Measurements from ENCODE around the gene TMEM17. TPM values are rescaled to one million over a fixed set of nuclear protein-coding genes. Genes with fewer than 3 reads are reported as not detected.

Gene TMEM17
- total and polyA plus RNA-seq, 9 of the 15 experiments (the other 6 are each of a cell fraction or from before 2014, with no cell fraction given), result 0.58 to 2.2 (median 1.2) TPM

DNA sequence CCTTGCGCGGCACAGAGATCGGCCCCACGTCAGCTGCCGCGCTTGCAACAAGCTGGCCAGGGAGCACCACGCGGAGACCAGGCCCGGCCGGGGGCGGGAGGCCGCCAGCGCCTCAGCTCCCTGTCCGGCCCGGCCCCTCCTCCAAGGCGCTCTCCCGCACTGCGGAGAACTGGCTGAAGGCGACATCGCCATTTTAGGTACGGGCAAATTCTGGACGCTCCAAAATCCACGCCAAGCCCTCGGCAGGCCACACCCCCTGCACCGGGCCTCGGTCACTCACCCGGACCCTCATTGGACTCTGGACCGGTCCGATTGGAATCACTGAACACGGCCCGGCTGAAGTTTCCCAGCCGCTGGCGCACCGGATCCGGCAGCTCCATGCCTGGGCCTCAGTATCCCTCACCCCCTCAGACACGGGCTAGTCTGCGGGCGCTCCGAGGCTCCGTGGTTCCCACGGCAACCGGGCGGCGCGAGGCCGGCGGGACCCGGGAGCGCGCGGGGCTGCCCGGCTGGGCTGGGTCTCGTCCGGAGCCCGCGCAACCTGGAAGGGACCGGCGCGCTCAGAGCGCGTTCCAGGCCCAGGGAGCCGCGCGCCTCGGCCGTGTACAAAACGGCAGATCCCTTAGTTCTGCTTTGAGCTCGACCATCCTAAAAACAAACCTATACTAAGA is at the start of gene TMEM17 (continued):
- TF ChIP-seq STAT5A (IDR thresholded peaks at IDR 0.05; ENCODE audit: borderline replicate concordance, low read length) (no peak; the same call in 1 of the 2 replicates), NCOA2 (IDR thresholded peaks at IDR 0.05; ENCODE audit: partially characterized antibody in 2 of 2) (no peak), HDAC3 (IDR thresholded peaks at IDR 0.05; ENCODE audit: borderline replicate concordance, partially characterized antibody) (no peak), MYBL2 (IDR thresholded peaks at IDR 0.05; ENCODE audit: low read depth) (no peak), MYBL2 (CRISPR knock-in tag; IDR thresholded peaks at IDR 0.05; ENCODE audit: borderline replicate concordance) (no peak), TAF7 (tag; IDR thresholded peaks at IDR 0.05) (no peak), ELF2 (CRISPR knock-in tag; IDR thresholded peaks at IDR 0.05) (no peak), SMAD2 (IDR thresholded peaks at IDR 0.05; ENCODE audit: low read depth, low read length) (no peak), SREBF1 (IDR thresholded peaks at IDR 0.05; ENCODE audit: borderline replicate concordance, low read depth, low read length) (no peak), HNRNPUL1 (IDR thresholded peaks at IDR 0.05; ENCODE audit: low read length) (no peak), STAT5B (CRISPR knock-in tag; IDR thresholded peaks at IDR 0.05) (no peak), TSC22D4 (tag; IDR thresholded peaks at IDR 0.05) (no peak), ZNF586 (CRISPR knock-in tag; conservative IDR thresholded peaks at IDR 0.05) (no peak)
- TF ChIP-seq, protein P1, sequence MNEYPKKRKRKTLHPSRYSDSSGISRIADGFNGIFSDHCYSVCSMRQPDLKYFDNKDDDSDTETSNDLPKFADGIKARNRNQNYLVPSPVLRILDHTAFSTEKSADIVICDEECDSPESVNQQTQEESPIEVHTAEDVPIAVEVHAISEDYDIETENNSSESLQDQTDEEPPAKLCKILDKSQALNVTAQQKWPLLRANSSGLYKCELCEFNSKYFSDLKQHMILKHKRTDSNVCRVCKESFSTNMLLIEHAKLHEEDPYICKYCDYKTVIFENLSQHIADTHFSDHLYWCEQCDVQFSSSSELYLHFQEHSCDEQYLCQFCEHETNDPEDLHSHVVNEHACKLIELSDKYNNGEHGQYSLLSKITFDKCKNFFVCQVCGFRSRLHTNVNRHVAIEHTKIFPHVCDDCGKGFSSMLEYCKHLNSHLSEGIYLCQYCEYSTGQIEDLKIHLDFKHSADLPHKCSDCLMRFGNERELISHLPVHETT (CRISPR knock-in tag; conservative IDR thresholded peaks at IDR 0.05 in 1 of 2, IDR thresholded peaks at IDR 0.05 in 1 of 2), result peak in 1 of 2 experiments; percentile 59; a peak in 1 of 4 replicates
- TF ChIP-seq, protein P2, sequence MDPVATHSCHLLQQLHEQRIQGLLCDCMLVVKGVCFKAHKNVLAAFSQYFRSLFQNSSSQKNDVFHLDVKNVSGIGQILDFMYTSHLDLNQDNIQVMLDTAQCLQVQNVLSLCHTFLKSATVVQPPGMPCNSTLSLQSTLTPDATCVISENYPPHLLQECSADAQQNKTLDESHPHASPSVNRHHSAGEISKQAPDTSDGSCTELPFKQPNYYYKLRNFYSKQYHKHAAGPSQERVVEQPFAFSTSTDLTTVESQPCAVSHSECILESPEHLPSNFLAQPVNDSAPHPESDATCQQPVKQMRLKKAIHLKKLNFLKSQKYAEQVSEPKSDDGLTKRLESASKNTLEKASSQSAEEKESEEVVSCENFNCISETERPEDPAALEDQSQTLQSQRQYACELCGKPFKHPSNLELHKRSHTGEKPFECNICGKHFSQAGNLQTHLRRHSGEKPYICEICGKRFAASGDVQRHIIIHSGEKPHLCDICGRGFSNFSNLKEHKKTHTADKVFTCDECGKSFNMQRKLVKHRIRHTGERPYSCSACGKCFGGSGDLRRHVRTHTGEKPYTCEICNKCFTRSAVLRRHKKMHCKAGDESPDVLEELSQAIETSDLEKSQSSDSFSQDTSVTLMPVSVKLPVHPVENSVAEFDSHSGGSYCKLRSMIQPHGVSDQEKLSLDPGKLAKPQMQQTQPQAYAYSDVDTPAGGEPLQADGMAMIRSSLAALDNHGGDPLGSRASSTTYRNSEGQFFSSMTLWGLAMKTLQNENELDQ (CRISPR knock-in tag; IDR thresholded peaks at IDR 0.05; ENCODE audit: borderline replicate concordance), result no peak
- TF ChIP-seq, protein P3, sequence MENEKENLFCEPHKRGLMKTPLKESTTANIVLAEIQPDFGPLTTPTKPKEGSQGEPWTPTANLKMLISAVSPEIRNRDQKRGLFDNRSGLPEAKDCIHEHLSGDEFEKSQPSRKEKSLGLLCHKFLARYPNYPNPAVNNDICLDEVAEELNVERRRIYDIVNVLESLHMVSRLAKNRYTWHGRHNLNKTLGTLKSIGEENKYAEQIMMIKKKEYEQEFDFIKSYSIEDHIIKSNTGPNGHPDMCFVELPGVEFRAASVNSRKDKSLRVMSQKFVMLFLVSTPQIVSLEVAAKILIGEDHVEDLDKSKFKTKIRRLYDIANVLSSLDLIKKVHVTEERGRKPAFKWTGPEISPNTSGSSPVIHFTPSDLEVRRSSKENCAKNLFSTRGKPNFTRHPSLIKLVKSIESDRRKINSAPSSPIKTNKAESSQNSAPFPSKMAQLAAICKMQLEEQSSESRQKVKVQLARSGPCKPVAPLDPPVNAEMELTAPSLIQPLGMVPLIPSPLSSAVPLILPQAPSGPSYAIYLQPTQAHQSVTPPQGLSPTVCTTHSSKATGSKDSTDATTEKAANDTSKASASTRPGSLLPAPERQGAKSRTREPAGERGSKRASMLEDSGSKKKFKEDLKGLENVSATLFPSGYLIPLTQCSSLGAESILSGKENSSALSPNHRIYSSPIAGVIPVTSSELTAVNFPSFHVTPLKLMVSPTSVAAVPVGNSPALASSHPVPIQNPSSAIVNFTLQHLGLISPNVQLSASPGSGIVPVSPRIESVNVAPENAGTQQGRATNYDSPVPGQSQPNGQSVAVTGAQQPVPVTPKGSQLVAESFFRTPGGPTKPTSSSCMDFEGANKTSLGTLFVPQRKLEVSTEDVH (IDR thresholded peaks at IDR 0.05; ENCODE audit: low read depth, partially characterized antibody), result no peak
- TF ChIP-seq, protein P4, sequence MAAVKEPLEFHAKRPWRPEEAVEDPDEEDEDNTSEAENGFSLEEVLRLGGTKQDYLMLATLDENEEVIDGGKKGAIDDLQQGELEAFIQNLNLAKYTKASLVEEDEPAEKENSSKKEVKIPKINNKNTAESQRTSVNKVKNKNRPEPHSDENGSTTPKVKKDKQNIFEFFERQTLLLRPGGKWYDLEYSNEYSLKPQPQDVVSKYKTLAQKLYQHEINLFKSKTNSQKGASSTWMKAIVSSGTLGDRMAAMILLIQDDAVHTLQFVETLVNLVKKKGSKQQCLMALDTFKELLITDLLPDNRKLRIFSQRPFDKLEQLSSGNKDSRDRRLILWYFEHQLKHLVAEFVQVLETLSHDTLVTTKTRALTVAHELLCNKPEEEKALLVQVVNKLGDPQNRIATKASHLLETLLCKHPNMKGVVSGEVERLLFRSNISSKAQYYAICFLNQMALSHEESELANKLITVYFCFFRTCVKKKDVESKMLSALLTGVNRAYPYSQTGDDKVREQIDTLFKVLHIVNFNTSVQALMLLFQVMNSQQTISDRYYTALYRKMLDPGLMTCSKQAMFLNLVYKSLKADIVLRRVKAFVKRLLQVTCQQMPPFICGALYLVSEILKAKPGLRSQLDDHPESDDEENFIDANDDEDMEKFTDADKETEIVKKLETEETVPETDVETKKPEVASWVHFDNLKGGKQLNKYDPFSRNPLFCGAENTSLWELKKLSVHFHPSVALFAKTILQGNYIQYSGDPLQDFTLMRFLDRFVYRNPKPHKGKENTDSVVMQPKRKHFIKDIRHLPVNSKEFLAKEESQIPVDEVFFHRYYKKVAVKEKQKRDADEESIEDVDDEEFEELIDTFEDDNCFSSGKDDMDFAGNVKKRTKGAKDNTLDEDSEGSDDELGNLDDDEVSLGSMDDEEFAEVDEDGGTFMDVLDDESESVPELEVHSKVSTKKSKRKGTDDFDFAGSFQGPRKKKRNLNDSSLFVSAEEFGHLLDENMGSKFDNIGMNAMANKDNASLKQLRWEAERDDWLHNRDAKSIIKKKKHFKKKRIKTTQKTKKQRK (IDR thresholded peaks at IDR 0.05; ENCODE audit: borderline replicate concordance, low read depth, low read length), result no peak
